Activated CD8-positive, alpha-beta T cell treated with anti-CD3 and anti-CD28 coated beads, Interleukin-2, amount 10 ng/mL, durations not matched to agents 7 days and 5 days (primary cell): ENCODE measurements around the gene EYA3. TPM values are rescaled to one million over a fixed set of nuclear protein-coding genes. Genes with fewer than 3 reads are reported as not detected.
A peak's percentile ranks its signal among the peaks of the same experiment; 100 is the strongest.

ENCODE experiments used
- ATAC-seq: fragments of 150-1000 bp; cut with Tn5 transposase; one replicate; pipeline ENCODE4 v1.10.0; 2021; ENCODE audit warnings: moderate library complexity
- CTCF ChIA-PET: fragments of 350-600 bp; sonication (Branson Sonifier 250); formaldehyde crosslinking; loops from one replicate; lab custom pipeline; 2021; ENCODE audit warnings: antibody characterized with exemption; lab: Charles Lee
- POLR2A ChIA-PET: fragments of 350-600 bp; sonication (Branson Sonifier 250); formaldehyde crosslinking; loops from one replicate; lab custom pipeline; 2021; ENCODE audit warnings: antibody characterized with exemption; lab: Charles Lee
- DNase-seq: peaks from one replicate; pipeline ENCODE4 v3.0.0-alpha.2; 2020
- H3K27ac Mint-ChIP-seq: one replicate; pipeline ENCODE4 v1.8.0; 2021; ENCODE audit warnings: mild to moderate bottlenecking, mixed read lengths
- H3K27me3 Mint-ChIP-seq: one replicate; pipeline ENCODE4 v1.8.0; 2021; ENCODE audit warnings: low read depth, mixed read lengths
- H3K36me3 Mint-ChIP-seq: one replicate; pipeline ENCODE4 v1.8.0; 2021; ENCODE audit warnings: low read depth, mixed read lengths
- H3K4me1 Mint-ChIP-seq: one replicate; pipeline ENCODE4 v1.8.0; 2021; ENCODE audit warnings: low read depth, mixed read lengths
- H3K4me3 Mint-ChIP-seq: one replicate; pipeline ENCODE4 v1.8.0; 2021; ENCODE audit warnings: mild to moderate bottlenecking, mixed read lengths
- H3K9me3 Mint-ChIP-seq: one replicate; pipeline ENCODE4 v1.8.0; 2022; ENCODE audit warnings: mixed read lengths; ENCODE audit not compliant: insufficient read depth
- total RNA-seq, 2 experiments: library from RNA; stranded (reverse); gene quantifications; one replicate each; pipeline ENCODE4 v1.2.3, GENCODE V29; 2021

EYA3 gene
- total RNA-seq, 2 experiments from 2014 or later, result 33.5 to 34.5 TPM

DNA sequence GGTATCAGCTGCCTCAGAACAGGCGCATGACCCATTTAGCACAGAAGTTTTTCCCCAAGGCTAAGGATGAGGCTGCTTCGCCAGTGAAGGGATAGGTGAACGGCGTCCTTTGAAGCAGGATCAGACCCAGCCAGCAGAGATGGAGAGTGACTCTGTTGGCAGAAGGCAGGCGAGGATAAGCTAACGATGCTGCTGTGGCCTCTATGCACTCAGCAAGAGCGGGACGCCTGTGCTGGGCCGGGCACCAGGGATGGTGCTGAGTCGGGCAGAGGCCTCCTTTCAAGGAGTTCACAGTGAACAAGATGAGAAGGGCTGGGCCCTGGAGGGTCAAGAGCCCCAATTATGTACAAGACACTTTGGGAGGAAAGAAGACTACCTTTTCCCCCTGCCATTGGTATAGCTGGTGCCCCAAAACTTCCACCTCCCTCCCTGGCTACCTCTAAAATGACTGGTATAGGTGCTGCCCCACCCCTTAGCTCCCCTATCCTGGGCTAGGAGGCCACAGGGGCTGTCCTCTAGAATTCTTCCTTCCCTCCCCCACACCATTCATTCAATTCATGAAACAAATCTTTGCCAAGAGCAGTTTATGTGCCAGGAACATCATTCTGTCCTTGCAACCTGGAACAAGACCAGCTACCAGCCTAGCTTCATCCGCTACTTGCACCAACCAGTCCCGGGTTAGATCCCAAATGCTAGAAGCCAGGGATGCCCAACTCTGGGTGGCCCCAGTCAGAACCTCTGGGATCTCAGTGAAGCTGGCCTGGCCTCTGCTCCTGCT is 121.1 kb downstream of the EYA3 start:
- Mint-ChIP-seq H3K27me3 (no peaks in the 10 kb centered on the region), H3K4me3 (no peak overlapping the region), H3K27ac (no peak overlapping the region), H3K36me3 (peaks cover 25% of the 10 kb centered on the region), H3K9me3 (no peaks in the 10 kb centered on the region), H3K4me1 (peaks cover 20% of the 10 kb centered on the region)
- POLR2A ChIA-PET, result no interaction called here
- DNase-seq (no peak), ATAC-seq (no peak)
- CTCF ChIA-PET, result no interaction called here

DNA sequence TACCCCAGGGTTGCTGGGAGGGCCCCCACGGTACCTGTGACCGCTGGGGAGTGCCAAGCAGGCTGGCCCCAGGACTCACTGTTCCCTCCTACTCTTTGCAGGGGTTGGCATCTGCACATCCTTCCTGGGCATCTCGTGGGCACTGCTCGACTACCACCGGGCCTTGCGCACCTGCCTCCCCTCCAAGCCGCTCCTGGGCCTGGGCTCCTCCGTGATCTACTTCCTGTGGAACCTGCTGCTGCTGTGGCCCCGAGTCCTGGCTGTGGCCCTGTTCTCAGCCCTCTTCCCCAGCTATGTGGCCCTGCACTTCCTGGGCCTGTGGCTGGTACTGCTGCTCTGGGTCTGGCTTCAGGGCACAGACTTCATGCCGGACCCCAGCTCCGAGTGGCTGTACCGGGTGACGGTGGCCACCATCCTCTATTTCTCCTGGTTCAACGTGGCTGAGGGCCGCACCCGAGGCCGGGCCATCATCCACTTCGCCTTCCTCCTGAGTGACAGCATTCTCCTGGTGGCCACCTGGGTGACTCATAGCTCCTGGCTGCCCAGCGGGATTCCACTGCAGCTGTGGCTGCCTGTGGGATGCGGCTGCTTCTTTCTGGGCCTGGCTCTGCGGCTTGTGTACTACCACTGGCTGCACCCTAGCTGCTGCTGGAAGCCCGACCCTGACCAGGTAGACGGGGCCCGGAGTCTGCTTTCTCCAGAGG is 121.9 kb downstream of the EYA3 start:
- CTCF ChIA-PET, result interaction anchor here (1.6 kb wide), 1 partner anchor 26 kb away, joined by 4 read pairs; no protein-coding TSS in a partner anchor
- POLR2A ChIA-PET, result no interaction called here

DNA sequence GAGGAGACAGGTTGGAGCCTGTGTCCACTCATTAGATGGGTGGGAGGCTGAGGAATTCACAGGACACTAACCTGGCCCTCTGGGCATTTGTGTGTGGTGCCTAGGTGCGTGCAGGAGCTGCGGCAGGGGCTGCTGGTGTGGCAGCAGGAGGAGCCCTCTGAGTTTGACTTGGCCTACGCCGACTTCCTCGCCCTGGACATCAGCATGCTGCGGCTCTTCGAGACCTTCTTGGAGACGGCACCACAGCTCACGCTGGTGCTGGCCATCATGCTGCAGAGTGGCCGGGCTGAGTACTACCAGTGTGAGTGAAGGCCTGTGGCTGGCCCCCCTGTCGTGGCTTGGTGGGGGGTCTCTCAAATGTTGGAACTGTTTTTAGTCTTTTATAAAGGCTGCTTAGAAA is 125.0 kb downstream of the EYA3 start:
- ATAC-seq (no peak), DNase-seq (no peak)
- Mint-ChIP-seq H3K4me3 (no peak overlapping the region), H3K4me1 (peaks cover 32% of the 10 kb centered on the region), H3K36me3 (peaks cover 18% of the 10 kb centered on the region), H3K27me3 (no peaks in the 10 kb centered on the region), H3K9me3 (no peaks in the 10 kb centered on the region), H3K27ac (no peak overlapping the region)
- ChIA-PET CTCF (no interaction called here), POLR2A (no interaction called here)

More for the DNA sequence above, 121.9 kb downstream of the EYA3 start:
- no peak for DNase-seq
- no peaks in the 10 kb centered on the region for H3K9me3 Mint-ChIP-seq
- ATAC-seq, result no peak
- no peak overlapping the region for H3K27ac Mint-ChIP-seq
- H3K4me1 Mint-ChIP-seq, result peaks cover 25% of the 10 kb centered on the region
- no peaks in the 10 kb centered on the region for H3K27me3 Mint-ChIP-seq
- peaks cover 22% of the 10 kb centered on the region for H3K36me3 Mint-ChIP-seq
- no peak overlapping the region for H3K4me3 Mint-ChIP-seq

DNA sequence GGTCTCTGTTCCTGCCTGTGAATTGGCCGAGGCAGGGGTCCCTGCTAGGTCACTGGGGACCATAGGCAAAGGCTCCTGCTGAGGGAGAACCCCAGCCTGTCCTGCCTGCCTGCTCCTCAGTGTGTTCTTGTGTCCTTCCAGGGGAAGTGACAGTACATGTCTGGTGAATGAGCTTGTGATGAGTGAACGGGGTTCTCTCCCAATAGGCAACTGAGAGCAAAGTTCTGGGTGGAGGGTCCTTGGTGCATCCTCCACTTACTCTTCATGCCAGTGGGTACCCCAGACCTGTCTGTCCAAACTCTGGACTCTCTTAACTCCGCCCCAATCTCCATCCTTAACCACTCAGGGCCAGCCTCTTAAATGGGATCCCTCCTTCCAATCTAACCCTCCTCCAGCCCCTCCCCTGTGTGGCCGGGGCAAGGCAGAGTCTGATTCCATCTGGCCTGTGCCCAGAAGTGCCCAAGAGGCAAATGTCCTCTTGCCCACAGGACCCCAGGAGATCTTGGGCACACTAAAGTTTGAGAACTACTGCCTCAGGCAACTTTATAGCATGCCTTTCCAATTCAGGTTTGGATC is 126.7 kb downstream of the EYA3 start:
- POLR2A ChIA-PET, result no interaction called here
- Mint-ChIP-seq H3K27ac (no peak overlapping the region), H3K36me3 (peaks cover 13% of the 10 kb centered on the region), H3K27me3 (no peaks in the 10 kb centered on the region), H3K4me3 (peak overlapping the region; percentile 80), H3K4me1 (peaks cover 30% of the 10 kb centered on the region), H3K9me3 (no peaks in the 10 kb centered on the region)
- CTCF ChIA-PET, result interaction anchor here (0.8 to 4.1 kb wide), 7 partner anchors 10 to 104 kb away, joined by 3 to 11 read pairs (median 4); no protein-coding TSS in a partner anchor
- DNase-seq (no peak), ATAC-seq (no peak)

DNA sequence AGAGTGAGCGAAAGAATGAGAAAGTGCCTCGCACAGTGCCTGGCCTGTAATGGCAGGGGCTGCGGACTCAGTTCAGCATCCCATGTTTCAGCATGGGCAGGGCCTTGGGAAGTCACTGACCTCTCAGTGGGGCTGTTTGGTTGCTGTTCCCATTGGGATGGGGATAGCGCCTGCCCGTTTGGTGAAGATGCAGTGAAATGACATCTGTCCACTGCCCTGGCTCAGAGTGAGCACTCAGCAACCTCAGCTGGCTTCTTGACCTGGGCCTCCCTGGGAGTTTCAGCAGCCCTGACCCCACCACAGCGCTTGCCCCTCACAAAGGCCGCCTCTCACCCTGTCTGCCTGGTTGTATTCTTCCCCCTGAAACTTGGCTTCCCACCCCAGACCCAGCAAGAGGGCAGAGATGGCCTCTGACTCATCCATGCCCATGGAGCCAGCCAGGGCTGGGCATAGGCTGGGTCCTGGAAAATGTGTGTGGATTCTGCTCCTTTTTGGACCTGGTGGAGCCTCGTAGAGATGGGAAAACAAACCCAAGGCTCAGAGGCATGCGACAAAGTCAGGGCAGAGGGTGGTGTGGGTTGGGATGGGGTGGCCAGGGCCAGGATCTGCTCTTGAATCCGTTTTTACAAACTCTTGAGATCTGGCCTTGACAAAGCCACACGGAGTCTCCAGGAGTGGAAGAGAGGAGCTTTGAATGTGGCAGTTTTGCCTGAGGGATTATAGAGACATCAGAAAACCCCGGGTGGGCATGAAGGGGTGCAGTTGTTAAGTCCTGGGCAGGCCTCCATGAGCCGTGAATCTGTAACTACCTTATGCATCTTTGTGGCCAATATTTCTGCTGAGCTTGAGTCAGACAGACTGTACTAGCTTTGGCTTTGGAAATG is 127.4 kb downstream of the EYA3 start:
- H3K9me3 Mint-ChIP-seq, result no peaks in the 10 kb centered on the region
- H3K27ac Mint-ChIP-seq, result peak overlapping the region; percentile 28
- peak overlapping the region; percentile 80 for H3K4me3 Mint-ChIP-seq
- ATAC-seq (no peak), DNase-seq (no peak)
- peaks cover 3% of the 10 kb centered on the region for H3K27me3 Mint-ChIP-seq
- CTCF ChIA-PET, result interaction anchor here (0.8 to 4.1 kb wide), 7 partner anchors 10 to 103 kb away, joined by 3 to 11 read pairs (median 4); no protein-coding TSS in a partner anchor
- POLR2A ChIA-PET, result interaction anchor here (1.2 kb wide), 1 partner anchor 32 kb away, joined by 3 read pairs; no protein-coding TSS in a partner anchor
- H3K36me3 Mint-ChIP-seq, result peaks cover 9% of the 10 kb centered on the region
- H3K4me1 Mint-ChIP-seq, result peaks cover 30% of the 10 kb centered on the region

DNA sequence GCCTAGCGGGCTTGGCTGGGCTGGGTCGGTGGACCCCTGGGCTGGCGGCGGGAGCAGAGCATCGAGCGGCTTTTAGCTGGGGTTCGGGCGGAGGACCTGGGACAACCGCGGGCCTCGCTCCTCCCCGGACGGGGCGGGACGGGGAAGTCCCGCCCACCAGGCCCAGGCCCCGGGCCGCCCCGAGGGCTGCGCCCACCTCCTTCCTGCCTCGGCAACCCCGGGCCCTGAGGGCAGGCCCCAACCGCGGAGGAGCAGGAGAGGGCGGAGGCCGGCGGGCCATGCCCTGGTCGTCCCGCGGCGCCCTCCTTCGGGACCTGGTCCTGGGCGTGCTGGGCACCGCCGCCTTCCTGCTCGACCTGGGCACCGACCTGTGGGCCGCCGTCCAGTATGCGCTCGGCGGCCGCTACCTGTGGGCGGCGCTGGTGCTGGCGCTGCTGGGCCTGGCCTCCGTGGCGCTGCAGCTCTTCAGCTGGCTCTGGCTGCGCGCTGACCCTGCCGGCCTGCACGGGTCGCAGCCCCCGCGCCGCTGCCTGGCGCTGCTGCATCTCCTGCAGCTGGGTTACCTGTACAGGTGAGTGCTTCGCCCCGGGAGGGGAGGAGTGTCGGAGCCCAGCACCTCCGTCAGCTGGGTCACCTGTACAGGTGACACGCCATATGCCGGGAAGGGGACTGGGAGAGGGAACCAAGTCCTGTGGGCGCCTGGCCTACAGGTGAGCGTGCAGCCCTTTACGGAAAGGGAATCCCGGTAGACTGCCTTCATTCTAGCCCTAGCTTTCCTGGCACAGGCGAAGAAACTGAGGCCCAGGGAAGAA is 128.4 kb downstream of the EYA3 start, which contains the start of gene XKR8:
XKR8 (plus strand) TSS at position 182 of the 812 bp plus-strand sequence; CDS start at position 279, 97 bp downstream.
- ATAC-seq (peak; percentile 99), DNase-seq (peak; percentile 88)
- no peaks in the 10 kb centered on the region for H3K9me3 Mint-ChIP-seq
- peaks cover 8% of the 10 kb centered on the region for H3K36me3 Mint-ChIP-seq
- peaks cover 30% of the 10 kb centered on the region for H3K4me1 Mint-ChIP-seq
- H3K27me3 Mint-ChIP-seq, result peaks cover 6% of the 10 kb centered on the region
- peak within 1 kb of the TSS; percentile 81 for H3K27ac Mint-ChIP-seq
- ChIA-PET POLR2A (interaction anchor here (0.7 to 1.6 kb wide), 5 partner anchors 19 to 272 kb away, joined by 3 read pairs; no protein-coding TSS in a partner anchor), CTCF (interaction anchor here (1.3 to 4.1 kb wide), 4 partner anchors 9 to 22 kb away, joined by 3 to 11 read pairs (median 4); no protein-coding TSS in a partner anchor)
- H3K4me3 Mint-ChIP-seq, result peak within 1 kb of the TSS; percentile 80

DNA sequence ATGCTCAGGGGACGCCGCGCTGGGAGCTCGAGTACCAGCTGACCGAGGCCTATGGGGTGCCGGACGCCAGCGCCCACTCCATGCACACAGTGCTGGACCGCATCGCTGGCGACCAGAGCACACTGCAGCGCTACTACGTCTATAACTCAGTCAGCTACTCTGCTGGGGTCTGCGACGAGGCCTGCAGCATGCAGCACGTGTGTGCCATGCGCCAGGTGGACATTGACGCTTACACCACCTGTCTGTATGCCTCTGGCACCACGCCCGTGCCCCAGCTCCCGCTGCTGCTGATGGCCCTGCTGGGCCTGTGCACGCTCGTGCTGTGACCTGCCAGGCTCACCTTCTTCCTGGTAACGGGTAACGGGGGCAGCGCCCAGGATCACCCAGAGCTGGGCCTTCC is 129.9 kb downstream of the EYA3 start:
- peak overlapping the region; percentile 80 for H3K4me3 Mint-ChIP-seq
- POLR2A ChIA-PET, result interaction anchor here (0.9 to 1.2 kb wide), 3 partner anchors 12 to 127 kb away, joined by 3 read pairs; no protein-coding TSS in a partner anchor
- H3K36me3 Mint-ChIP-seq, result peaks cover under 1% of the 10 kb centered on the region

DNA sequence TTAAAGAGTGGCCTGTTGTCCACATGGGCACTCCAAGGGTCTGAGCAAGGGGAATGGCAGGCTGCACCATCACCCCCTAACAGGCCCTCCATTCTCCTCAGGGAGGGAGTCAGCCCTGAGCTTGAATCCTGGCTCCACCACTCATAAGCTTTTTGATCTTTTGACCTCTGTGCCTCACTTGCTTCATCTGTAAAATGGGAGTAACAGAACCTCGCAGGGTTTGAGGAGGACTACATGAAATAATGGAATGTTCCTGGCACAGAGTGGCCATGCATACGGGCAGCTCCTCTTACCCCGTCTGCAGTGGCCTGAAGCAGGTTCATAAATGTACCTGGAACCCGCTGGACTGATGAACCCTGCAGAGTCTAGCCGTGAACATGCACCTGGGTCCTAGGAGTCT is 130.8 kb downstream of the EYA3 start:
- Mint-ChIP-seq H3K4me3 (no peak overlapping the region), H3K36me3 (no peaks in the 10 kb centered on the region), H3K27ac (no peak overlapping the region), H3K27me3 (peaks cover 9% of the 10 kb centered on the region), H3K4me1 (peaks cover 22% of the 10 kb centered on the region), H3K9me3 (no peaks in the 10 kb centered on the region)
- DNase-seq, result no peak
- no peak for ATAC-seq
- CTCF ChIA-PET, result interaction anchor here (0.8 to 1.8 kb wide), 5 partner anchors 17 to 251 kb away, joined by 3 to 8 read pairs (median 4); no protein-coding TSS in a partner anchor
- POLR2A ChIA-PET, result interaction anchor here (0.9 kb wide), 1 partner anchor 13 kb away, joined by 3 read pairs; no protein-coding TSS in a partner anchor

More for the DNA sequence above, 129.9 kb downstream of the EYA3 start:
- Mint-ChIP-seq H3K9me3 (no peaks in the 10 kb centered on the region), H3K27me3 (peaks cover 6% of the 10 kb centered on the region), H3K4me1 (peaks cover 26% of the 10 kb centered on the region), H3K27ac (no peak overlapping the region)
- no peak for ATAC-seq
- CTCF ChIA-PET, result interaction anchor here (1.0 to 4.1 kb wide), 4 partner anchors 7 to 250 kb away, joined by 4 to 11 read pairs (median 6); no protein-coding TSS in a partner anchor
- no peak for DNase-seq

DNA sequence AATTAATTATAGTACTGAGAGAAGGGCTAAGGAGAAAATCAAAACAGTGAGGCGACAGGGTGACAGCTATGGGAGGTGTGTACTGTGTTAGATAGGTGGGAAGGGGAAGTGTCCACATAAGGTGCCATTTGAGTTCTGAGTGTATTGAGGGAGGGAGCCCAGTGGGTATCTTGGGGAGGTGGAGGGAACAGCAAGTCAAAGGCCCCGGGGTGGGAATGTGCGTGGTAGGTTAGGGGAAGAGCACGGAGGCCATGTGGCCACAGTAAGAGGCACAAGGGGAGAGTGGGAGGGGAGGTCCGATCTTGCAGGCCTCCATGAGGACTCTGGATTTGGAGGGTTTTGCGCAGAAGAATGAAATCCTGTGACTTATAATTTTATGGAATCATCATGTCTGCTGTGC is 131.6 kb downstream of the EYA3 start:
- no peaks in the 10 kb centered on the region for H3K36me3 Mint-ChIP-seq
- CTCF ChIA-PET, result interaction anchor here (1.4 to 1.8 kb wide), 2 partner anchors 16 to 99 kb away, joined by 4 to 8 read pairs; no protein-coding TSS in a partner anchor
- H3K4me3 Mint-ChIP-seq, result no peak overlapping the region
- no peaks in the 10 kb centered on the region for H3K9me3 Mint-ChIP-seq
- no peak for ATAC-seq
- H3K27me3 Mint-ChIP-seq, result peaks cover 9% of the 10 kb centered on the region
- DNase-seq, result no peak
- peaks cover 19% of the 10 kb centered on the region for H3K4me1 Mint-ChIP-seq
- H3K27ac Mint-ChIP-seq, result no peak overlapping the region
- POLR2A ChIA-PET, result no interaction called here

DNA sequence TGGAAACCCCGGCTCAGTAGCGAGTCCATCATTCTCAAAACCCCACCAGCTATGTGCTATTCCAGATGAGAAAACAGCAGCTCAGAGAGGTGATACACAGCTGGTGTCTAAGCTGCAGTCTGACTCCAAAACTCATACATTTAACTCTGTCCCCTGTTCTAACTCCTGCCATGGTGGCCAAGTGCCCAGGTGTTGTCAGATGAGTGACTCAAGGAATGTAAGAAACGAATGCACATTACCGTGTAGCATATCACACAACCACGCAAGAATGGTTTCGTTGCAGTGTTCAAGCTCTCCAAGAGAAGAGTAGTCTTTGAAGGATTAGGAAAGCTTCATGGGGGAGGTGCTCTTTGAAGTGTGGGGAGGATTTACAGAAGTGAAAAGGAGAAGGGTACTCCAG is 133.3 kb downstream of the EYA3 start:
- no peak for DNase-seq
- Mint-ChIP-seq H3K36me3 (no peaks in the 10 kb centered on the region), H3K27ac (no peak overlapping the region), H3K27me3 (peaks cover 9% of the 10 kb centered on the region), H3K4me1 (peaks cover 7% of the 10 kb centered on the region), H3K4me3 (no peak overlapping the region), H3K9me3 (no peaks in the 10 kb centered on the region)
- no peak for ATAC-seq
- CTCF ChIA-PET, result no interaction called here
- POLR2A ChIA-PET, result no interaction called here
